Activated T-cell treated with anti-CD3 and anti-CD28 coated beads, Interleukin-2, amount 50 U/mL, for 4 hours (primary cell): ENCODE data around the gene LSAMP. TPM values are rescaled to one million over a fixed set of nuclear protein-coding genes. Genes with fewer than 3 reads are reported as not detected.

Experiments used
- ATAC-seq, 2 donors: fragments of 200-7000 bp; cut with Tn5 transposase; one replicate each; pipeline ENCODE4 v1.10.0; 2021
- DNase-seq: peaks from one replicate; pipeline ENCODE4 v3.0.0-alpha.2; 2020
- H3K27me3 Mint-ChIP-seq: one replicate; pipeline ENCODE4 v1.8.0; 2021; ENCODE audit warnings: low read depth, mixed read lengths
- H3K36me3 Mint-ChIP-seq: one replicate; pipeline ENCODE4 v1.8.0; 2022; ENCODE audit warnings: mixed read lengths; ENCODE audit not compliant: insufficient read depth
- H3K4me1 Mint-ChIP-seq: one replicate; pipeline ENCODE4 v1.8.0; 2021; ENCODE audit warnings: low read depth, mixed read lengths
- H3K4me3 Mint-ChIP-seq: one replicate; pipeline ENCODE4 v1.8.0; 2021; ENCODE audit warnings: mild to moderate bottlenecking, moderate library complexity, mixed read lengths
- H3K9me3 Mint-ChIP-seq: one replicate; pipeline ENCODE4 v1.8.0; 2021; ENCODE audit warnings: mixed read lengths
- total RNA-seq, 3 donors: library from RNA; stranded (reverse); gene quantifications; one replicate each; pipeline ENCODE4 v1.2.1, GENCODE V29; 2021

The LSAMP gene
- total RNA-seq, 3 donors from 2014 or later, result not detected

- peaks cover 4% of the 10 kb centered on the region for H3K9me3 Mint-ChIP-seq
- H3K4me1 Mint-ChIP-seq, result no peaks in the 10 kb centered on the region
- no peaks in the 10 kb centered on the region for H3K36me3 Mint-ChIP-seq
- H3K27me3 Mint-ChIP-seq, result no peaks in the 10 kb centered on the region
- H3K4me3 Mint-ChIP-seq, result no peak overlapping the region
- DNase-seq (no peak), ATAC-seq (no peak)
Observed at GRCh38 chr3:116408473-116408872, 36.8 kb downstream of the LSAMP start.

DNA sequence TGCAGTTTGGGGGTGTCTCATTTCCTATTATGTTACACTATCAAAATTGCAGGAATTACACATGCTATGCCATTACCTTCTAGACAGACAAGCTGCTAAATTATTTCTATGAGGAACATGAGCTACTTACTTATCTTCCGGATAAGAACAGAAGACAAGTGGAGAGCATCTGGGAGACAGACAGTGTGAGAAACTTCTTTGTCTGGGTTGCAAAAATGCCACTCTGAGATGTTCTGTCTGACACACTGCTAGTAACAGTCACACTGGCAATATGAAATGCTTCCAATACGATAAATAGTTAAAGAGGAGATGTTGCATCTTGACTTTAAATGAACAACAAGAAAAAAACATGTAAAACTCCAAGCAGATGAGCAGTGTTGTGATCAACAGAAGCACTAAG lies 40.1 kb downstream of the LSAMP start:
- Mint-ChIP-seq H3K27me3 (no peaks in the 10 kb centered on the region), H3K9me3 (peaks cover 4% of the 10 kb centered on the region), H3K4me1 (no peaks in the 10 kb centered on the region), H3K36me3 (no peaks in the 10 kb centered on the region), H3K4me3 (no peak overlapping the region)
- DNase-seq (no peak), ATAC-seq (no peak)

GRCh38 chr3:116399701-116400226 lies 45.5 kb downstream of the LSAMP start:
- ATAC-seq, result no peak
- no peaks in the 10 kb centered on the region for H3K36me3 Mint-ChIP-seq
- DNase-seq, result no peak
- H3K4me1 Mint-ChIP-seq, result no peaks in the 10 kb centered on the region
- peaks cover 3% of the 10 kb centered on the region for H3K9me3 Mint-ChIP-seq
- no peak overlapping the region for H3K4me3 Mint-ChIP-seq
- no peaks in the 10 kb centered on the region for H3K27me3 Mint-ChIP-seq

- ATAC-seq, result no peak
- no peak overlapping the region for H3K4me3 Mint-ChIP-seq
Observed at GRCh38 chr3:116394365-116394764, 50.9 kb downstream of the LSAMP start.

GRCh38 chr3:116393199-116393598 lies 52.1 kb downstream of the LSAMP start:
- Mint-ChIP-seq H3K9me3 (peaks cover 13% of the 10 kb centered on the region), H3K4me3 (no peak overlapping the region), H3K4me1 (no peaks in the 10 kb centered on the region), H3K36me3 (no peaks in the 10 kb centered on the region), H3K27me3 (no peaks in the 10 kb centered on the region)
- DNase-seq (no peak), ATAC-seq (no peak)

More at GRCh38 chr3:116394365-116394764, 50.9 kb downstream of the LSAMP start:
- Mint-ChIP-seq H3K4me1 (no peaks in the 10 kb centered on the region), H3K36me3 (no peaks in the 10 kb centered on the region), H3K9me3 (peaks cover 9% of the 10 kb centered on the region), H3K27me3 (no peaks in the 10 kb centered on the region)
- DNase-seq, result no peak

DNA sequence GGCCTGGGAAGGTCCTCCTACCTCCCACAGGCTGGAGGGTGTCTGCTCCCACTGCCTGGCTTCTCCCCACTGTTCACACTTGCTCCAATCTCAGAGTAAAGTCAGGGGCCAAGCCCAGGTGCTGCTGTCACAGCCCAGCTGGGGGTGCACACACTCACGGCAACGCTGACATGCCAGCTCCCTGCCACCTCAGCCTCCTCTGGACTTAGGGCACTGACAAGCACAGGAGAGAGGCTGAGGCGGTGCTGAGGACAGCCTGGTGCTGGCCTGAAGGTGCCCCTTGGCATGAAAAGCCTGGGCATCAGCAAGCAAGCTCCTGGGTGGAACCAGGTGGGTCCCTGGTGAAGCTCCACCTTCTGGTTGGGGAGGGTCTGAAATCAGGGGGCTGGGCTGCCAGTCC lies 53.0 kb downstream of the LSAMP start:
- Mint-ChIP-seq H3K27me3 (no peaks in the 10 kb centered on the region), H3K4me3 (no peak overlapping the region), H3K9me3 (peaks cover 13% of the 10 kb centered on the region), H3K4me1 (no peaks in the 10 kb centered on the region), H3K36me3 (no peaks in the 10 kb centered on the region)
- ATAC-seq, result no peak
- no peak for DNase-seq

GRCh38 chr3:116391296-116392201 lies 53.7 kb downstream of the LSAMP start:
- peaks cover 13% of the 10 kb centered on the region for H3K9me3 Mint-ChIP-seq
- no peaks in the 10 kb centered on the region for H3K27me3 Mint-ChIP-seq
- H3K36me3 Mint-ChIP-seq, result no peaks in the 10 kb centered on the region
- H3K4me3 Mint-ChIP-seq, result no peak overlapping the region
- ATAC-seq, result no peak
- H3K4me1 Mint-ChIP-seq, result no peaks in the 10 kb centered on the region
- DNase-seq, result no peak

- Mint-ChIP-seq H3K36me3 (no peaks in the 10 kb centered on the region), H3K4me1 (no peaks in the 10 kb centered on the region), H3K27me3 (no peaks in the 10 kb centered on the region)
Observed at GRCh38 chr3:116390318-116390717, 55.0 kb downstream of the LSAMP start.

DNA sequence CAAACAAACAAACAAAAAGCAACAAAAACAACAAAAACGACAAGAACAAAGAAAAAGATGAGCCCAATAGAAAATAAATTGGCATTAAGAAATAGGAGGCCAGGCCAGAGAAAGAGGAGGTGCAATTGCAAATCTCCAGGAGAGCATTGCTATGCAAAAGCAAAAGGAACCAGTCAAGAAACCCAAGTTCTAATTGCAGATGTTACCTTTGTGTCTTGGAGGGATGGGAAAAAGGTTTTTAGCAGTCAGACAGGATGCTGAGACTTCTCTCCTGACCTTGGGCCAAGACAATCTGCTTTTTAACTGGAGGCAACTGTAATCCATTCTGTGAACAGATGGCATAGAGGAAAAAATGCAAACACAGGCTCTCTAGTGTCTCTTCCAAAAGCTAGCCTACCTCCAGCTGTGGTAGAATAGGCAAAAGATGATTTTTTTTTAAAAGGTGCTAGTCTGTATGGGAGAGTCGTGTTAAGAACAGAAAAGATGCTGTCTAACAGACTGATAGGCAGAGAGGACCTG lies 56.4 kb downstream of the LSAMP start:
- H3K4me1 Mint-ChIP-seq, result no peaks in the 10 kb centered on the region
- H3K27me3 Mint-ChIP-seq, result no peaks in the 10 kb centered on the region
- no peak for ATAC-seq
- DNase-seq, result no peak
- H3K36me3 Mint-ChIP-seq, result no peaks in the 10 kb centered on the region
- H3K9me3 Mint-ChIP-seq, result peaks cover 12% of the 10 kb centered on the region
- H3K4me3 Mint-ChIP-seq, result no peak overlapping the region

More at GRCh38 chr3:116390318-116390717, 55.0 kb downstream of the LSAMP start:
- no peak for DNase-seq
- Mint-ChIP-seq H3K9me3 (peaks cover 13% of the 10 kb centered on the region), H3K4me3 (no peak overlapping the region)
- no peak for ATAC-seq

DNA sequence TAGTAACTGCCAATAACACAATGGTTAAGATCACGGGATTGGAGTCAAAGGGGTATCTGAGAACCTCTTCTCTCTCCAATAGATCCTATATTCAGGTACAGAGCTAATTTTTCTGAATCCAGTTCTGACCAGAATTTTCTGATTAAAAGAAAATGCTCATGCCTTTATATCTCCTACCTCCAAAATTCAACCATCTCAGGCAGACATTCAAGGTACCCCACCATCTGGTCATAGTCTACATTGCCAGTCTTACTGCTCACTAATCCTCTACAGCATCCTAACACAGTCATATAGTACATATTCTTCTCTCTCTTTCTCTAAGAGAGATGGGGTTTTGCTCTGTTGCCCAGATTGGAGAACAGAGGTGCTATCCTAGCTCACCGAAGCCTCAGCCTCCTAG lies 59.1 kb downstream of the LSAMP start:
- Mint-ChIP-seq H3K4me3 (no peak overlapping the region), H3K9me3 (peaks cover 12% of the 10 kb centered on the region), H3K4me1 (no peaks in the 10 kb centered on the region), H3K27me3 (no peaks in the 10 kb centered on the region), H3K36me3 (no peaks in the 10 kb centered on the region)
- DNase-seq (no peak), ATAC-seq (no peak)

- no peaks in the 10 kb centered on the region for H3K27me3 Mint-ChIP-seq
Observed at GRCh38 chr3:116384717-116385116, 60.6 kb downstream of the LSAMP start.

GRCh38 chr3:116378077-116378476 lies 67.2 kb downstream of the LSAMP start:
- no peaks in the 10 kb centered on the region for H3K27me3 Mint-ChIP-seq
- no peak overlapping the region for H3K4me3 Mint-ChIP-seq
- DNase-seq (no peak), ATAC-seq (no peak)
- H3K4me1 Mint-ChIP-seq, result no peaks in the 10 kb centered on the region
- no peaks in the 10 kb centered on the region for H3K36me3 Mint-ChIP-seq
- H3K9me3 Mint-ChIP-seq, result peaks cover 3% of the 10 kb centered on the region

More at GRCh38 chr3:116384717-116385116, 60.6 kb downstream of the LSAMP start:
- no peaks in the 10 kb centered on the region for H3K4me1 Mint-ChIP-seq
- H3K36me3 Mint-ChIP-seq, result no peaks in the 10 kb centered on the region
- no peak for ATAC-seq
- no peak overlapping the region for H3K4me3 Mint-ChIP-seq
- peaks cover 12% of the 10 kb centered on the region for H3K9me3 Mint-ChIP-seq
- DNase-seq, result no peak

DNA sequence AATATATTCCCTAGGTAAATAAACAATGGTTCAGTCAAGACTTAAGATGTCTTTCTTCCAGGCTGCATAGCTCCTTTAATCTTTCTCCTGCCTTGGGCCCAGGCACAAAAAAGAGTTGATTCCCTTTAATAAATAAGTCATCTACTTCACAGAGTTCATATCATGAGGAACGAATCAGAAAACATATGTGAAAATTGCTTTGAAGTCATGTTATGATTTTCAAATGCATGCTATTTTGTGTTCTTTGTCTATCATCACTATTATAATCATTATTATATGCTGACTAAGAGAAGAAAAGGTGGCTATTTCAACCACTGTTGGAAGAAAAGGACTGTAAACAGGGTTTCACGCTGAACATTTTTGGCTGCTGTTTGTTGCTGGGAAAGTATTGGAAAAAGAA lies 70.4 kb downstream of the LSAMP start:
- DNase-seq, result no peak
- no peak for ATAC-seq
- Mint-ChIP-seq H3K4me1 (no peaks in the 10 kb centered on the region), H3K27me3 (no peaks in the 10 kb centered on the region), H3K36me3 (no peaks in the 10 kb centered on the region), H3K9me3 (peaks cover 8% of the 10 kb centered on the region), H3K4me3 (no peak overlapping the region)

- Mint-ChIP-seq H3K36me3 (no peaks in the 10 kb centered on the region), H3K27me3 (no peaks in the 10 kb centered on the region), H3K4me3 (no peak overlapping the region), H3K4me1 (no peaks in the 10 kb centered on the region), H3K9me3 (peaks cover 8% of the 10 kb centered on the region)
- DNase-seq, result no peak
- no peak for ATAC-seq
Observed at GRCh38 chr3:116367761-116368395, 77.4 kb downstream of the LSAMP start.
